ENCODE measurements around the gene PEX5L.
"Not testable (repeated sequence)": the region's sequence is repeated elsewhere in the genome, so short reads cannot be mapped to it uniquely, and the experiment has no call there.

Gene PEX5L

DNA sequence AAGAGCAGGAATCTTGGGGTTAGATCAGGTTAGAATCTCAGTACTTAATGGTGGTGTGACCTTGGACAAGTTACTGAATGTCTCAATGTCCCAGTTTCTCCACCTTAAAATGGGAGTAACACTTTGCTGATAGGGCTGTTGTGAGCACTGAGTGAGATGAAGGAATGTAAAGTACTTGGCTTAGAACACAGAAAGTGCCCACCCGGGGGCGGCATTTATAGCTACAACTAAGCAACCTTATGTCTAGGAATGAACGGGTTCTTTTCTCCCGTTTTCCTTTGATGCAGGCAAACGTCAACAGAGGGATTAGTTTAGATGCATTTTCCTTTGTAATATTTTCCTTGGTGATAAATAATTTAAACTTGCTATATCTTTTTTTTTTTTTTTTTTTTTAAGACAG lies 207.3 kb downstream of the PEX5L start:
- DNase-seq = no peak

DNA sequence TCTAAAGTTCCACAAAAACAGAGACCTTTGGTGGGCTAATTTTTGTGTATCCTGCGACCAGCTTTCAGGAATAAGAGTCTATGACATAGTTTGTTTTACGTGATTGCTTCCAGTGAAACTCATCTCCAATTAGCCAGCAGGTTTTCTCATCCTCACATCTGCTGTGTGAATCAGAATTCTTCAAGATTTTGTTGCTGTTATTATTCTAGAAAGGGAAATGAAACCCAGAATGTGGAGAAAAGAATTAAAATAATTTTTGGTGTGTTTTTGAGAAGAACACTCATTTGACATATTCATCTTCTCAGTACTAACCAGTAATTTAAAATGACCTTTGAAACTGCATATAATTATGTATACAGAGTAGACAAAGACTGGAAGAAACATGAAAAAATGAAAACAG lies 208.0 kb downstream of the PEX5L start:
- DNase-seq = no peak

DNA sequence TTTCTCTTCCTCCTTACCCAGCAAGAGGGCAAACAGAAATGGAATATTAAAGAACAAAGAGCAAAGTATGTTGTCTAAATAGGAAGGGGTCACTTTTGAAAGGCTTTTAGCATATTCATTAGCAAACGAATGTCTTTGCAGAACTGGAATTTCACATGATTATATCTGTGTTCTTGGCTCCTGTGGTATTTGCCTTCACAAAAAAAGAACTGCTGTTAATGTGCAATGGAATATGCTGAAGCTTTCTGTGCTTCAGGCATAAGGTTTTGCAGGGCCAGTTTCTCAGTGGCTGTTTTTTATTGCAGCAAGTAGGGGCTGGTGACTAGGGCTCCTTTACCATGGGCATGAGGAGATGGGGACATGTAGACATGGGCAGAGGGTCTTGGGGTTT lies 210.5 kb downstream of the PEX5L start:
- DNase-seq = no peak

DNA sequence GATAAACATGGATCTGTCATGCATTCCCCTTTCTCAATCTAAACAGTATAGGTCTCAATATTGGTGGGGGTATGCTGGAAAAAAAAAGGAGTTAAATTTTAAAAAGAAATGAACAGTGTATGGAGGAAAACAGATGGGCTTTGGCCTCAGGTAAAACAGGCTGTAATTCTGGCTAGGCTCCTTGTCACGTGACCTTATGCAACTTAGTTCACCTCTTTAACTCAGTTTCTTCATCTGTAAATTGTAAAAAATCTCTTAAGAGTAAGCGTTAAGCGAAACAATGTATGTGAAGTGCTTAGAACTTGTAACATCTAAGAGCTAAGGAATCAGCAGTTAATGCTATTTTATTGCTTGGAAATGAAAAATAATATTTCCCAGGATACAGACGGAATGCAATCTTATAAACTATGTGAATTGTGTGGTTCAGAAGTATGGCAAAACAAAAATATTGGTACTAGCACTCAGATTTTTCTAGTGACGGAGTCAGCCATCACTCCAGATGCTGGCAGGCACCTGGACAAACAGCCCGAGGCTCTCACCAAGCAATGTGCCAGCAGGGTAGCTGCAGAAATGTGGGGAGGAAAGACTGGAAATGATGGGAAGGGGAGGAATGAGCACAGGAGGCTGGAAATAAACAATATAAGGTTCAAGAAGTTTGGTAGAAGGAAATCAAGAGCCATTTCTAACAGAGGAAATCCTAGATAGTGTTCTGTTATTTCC lies 211.1 kb downstream of the PEX5L start:
- no peak for DNase-seq

DNA sequence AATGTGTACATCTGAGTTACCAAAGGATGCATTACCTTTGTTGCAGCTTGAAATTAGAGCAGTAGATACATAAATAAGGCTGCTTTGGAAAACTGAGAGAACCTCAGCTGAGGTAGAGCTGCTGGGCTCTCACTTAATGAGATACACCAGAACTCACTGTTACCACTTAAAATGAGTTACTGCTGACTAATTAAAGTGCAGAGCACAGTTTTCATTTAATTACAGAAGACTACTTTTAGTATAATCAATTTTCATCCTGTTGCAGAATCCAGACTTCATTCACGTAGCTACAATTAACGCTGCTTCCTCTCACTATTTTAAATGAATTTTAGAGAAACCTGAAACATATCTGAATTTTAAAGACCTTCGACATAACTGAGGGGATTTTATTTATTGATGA lies 214.4 kb downstream of the PEX5L start:
- DNase-seq = no peak

DNA sequence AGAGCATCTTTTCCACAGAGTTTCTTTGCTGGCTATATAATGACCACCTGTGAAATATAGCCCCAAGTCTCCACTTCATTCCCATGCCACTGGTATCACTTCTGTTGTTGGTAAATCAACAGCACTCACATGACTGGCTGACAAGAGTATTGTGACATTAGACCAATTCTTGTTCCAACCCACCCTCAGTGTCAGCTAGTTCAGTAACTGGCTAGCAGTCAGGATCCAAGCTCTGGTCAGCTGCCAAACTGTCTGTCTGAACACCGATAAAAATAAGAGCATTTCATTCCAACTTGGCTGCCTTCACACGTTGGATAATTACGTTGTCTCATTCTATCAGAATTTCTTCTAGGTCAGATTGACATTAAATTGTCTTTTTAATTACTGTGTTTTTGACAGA lies 217.4 kb downstream of the PEX5L start:
- DNase-seq = no peak

DNA sequence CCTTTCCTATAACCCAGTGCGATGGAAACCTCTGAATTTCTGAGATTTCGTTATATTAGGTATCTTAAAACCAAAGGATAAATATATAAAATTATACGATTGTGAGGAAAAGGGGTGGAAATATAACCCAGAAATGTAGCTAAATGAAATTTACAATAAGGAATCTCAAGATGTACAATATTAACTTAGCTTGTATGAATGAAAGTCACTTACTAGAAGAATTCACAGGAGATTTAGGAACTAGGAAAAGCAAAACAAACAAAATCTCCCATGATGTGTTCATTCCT lies 224.7 kb downstream of the PEX5L start:
- DNase-seq = no peak

DNA sequence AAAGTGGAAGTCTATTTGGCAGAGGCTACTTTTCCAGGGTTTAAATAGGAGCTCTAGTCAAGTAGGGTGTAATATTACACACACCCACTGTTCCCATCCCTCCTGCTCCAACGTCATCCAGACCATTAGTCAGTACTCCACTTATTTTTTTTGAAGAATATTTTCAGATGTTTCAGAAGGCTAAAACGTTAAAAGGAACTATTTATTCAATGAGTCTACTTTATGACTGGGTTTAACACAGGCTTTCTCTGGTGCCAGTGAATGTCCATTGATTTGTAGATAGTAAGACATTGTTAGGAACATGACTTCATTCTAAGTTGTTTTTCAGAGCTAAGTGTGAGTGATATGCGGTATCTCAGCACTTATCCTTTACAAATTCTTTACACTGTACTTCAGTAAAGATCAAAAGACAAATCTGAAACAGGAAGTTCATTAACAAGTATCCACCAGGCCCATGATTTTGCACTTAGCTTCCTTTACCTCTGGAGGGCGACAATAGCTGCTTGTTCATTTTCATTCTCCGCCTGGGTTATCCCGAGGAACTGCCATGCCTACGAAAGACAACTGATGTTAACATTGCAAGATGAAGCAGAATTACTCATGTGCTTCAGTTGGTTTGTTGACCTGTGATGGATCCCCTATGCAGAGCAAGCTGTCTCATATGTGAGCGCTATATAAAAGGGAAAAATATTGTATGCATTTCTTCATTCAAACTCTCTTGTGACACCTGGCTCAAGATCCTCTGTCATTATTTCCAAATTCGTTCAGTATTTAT lies 225.2 kb downstream of the PEX5L start:
- peak; percentile 57 for DNase-seq

DNA sequence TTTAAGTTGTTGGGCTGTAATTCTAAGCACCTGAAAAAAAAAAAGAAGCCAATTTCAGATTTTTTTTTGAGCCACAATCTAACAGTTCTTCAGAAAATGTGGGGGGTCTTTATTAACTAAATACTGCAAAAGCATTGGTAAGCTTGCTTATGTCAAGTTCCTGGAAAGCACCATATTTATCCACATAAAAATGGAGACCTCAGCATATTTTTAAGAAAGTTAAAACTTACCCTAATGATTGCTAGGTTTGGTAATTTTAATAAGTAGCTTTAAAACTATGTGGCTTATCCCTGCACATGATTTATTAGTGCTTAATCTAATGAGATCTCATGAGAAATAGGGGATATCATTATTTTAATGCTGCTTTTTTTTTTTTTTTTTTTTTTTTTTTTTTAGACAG lies 227.1 kb downstream of the PEX5L start:
- no peak for DNase-seq

DNA sequence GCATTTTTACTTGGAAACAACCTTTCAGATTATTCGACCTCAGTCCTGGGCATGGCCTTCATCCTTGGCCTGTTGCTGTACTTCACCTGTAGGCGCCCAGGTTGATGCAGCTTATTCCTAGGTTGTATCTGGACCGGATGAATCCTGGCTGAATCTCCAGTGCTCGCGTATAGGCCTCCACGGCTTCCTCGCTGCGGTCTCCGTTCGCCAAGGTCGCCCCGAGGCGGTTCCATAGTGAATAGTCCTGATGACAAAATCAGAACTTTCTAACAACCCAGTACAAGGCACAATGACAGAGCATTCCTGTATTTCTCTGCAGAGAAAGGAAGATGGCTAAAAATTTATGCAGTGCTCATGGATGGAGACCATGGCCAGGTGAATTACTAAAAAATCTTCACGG lies 229.1 kb downstream of the PEX5L start:
- DNase-seq = no peak

DNA sequence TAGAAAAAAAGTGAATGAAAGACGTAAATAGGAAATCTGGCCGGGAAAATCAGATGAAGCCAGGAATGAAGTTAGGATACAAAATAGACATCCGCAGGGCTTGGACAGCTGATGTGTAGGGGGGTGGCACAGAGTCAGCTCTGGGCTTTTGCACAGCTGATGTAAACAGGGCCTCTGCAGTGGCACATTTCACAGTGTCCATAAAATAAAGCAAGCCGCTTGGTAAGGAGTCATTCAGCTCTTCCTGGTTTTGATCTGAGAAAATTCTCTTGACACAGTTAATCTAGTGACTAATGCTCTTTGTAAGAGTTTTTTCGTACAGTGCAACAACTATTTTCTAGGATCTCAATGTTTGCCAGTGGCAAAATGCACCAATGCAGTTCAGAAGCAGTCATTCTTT lies 230.6 kb downstream of the PEX5L start:
- no peak for DNase-seq

DNA sequence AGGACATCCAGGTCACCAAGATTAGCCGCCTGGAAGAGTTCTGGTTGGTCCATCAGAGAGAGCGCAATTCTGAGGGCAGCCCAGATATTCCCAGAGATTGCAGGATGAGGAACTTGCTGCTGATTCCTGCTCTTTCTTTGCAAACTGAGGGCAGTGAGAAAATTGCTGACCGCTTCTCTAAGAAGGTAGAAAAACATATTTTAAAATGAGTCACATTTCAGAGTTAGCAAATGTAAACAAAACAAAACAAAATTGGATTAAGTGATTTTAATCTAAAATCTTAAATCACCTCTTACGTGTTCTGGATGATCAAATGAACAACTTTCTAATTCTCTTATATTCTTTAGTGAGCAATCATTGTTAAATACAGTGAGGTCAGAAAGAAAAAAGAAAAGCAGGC lies 234.9 kb downstream of the PEX5L start:
- no peak for DNase-seq

DNA sequence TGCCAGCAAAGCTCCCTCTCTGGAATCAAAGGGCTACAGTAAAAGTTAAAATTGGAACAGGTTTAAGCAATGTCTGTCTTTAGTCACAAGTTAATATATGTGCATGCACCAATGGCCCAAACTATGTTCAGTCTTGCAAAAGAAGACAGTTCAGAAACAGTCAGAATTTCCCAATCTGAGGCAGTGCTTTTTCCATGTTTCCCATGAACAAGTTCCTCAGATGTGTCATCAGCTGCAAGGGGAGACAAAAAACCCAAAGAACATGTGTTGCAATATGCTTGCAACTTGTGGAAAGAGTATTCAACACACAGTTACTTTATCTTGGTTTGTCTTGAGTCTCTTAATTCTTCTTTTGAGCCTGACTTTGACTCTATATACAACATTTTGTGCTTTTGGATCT lies 235.5 kb downstream of the PEX5L start:
- no peak for DNase-seq

DNA sequence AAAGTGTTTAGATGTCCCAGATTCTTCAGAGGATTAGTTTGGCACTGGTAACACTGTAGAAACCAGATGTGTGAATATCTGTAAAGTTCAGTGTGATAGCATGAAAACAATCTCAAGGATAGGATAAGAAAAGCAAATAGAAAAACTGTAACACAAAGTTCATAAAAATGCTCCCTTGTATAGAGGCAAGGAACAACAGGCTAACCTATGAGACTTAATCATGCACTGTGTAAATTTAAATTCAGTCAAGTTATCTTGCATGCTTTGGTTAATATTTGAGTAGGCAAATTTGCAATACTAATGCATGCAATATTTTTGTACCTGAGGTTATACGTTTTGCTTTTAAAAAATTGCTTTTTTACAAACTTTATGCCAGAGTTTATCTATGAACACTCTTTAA lies 239.5 kb downstream of the PEX5L start:
- no peak for DNase-seq

DNA sequence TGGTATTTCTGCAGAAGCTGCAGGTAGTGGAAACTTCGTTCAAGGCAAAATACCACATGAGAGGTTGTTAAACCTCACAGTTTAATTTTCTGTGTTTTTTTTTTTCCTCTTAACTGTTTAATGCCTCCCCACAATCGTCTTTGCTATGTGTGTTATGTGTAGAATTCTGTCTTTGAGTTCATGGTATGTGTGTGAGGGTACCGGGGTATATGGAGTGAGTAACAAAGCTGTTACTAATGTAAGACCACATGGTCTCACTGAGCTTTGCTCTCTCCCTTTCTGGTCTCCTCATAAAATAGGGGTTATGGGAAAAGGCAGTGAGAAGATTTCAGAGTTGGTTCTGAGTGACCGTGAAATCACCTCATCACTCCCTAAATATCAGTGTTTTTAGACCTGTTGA lies 240.3 kb downstream of the PEX5L start:
- no peak for DNase-seq

DNA sequence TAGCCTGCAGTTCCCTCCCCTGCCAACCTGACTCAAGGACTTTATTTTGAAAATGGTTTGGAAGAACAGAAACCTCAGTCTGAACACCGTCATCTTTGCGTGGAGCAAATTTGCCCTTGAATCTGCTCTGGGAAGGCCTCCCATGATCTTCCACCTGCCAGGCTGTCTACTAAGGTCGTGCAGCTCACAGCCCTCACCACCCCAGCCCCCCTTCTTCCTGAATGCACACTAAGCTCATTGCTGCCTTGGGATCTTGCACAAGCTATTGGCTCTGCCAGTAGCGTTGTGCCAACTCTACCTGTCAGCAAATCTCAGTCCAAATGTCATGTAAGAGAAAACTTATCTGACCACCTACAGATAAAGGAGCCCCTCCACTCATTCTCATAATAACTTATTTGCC lies 242.4 kb downstream of the PEX5L start:
- DNase-seq = no peak

DNA sequence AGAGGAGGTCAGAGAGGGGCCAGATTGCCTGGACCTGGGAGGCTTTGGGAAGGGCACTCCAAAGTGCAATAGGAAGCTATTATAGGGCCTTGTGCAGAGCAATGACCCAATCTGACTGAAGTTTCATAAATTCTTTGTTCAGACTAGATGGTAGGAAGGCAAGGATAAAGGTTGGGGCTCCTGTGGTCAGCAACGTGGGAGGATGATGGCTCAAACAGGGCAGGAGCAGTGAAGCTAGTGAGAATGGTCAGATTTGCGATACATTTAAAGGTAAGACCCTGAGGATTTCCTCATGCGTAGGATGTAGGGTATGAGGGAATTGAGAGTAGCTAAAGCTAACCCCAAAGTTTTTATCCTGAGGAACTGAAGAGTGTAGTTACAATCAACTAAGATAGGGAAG lies 244.9 kb downstream of the PEX5L start:
- no peak for DNase-seq

DNA sequence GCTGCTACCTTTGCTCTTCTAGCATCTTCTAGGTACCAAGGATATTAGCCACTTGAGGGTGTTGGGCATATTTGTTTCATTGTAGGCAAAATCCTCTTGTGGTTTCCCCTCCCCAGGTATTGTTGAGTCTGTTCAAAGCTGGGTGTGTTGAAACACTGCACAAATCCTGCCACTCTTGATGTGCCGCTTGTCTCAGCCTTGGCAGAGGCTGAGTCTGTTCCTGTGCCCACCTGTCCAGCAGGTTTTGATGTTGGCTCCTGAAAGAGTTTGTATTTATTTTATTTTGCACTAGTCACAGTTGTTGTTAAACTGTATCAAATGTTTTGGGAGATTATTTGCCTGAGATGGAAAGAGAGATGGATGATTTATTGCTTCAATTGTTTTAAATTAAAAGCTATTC lies 247.7 kb downstream of the PEX5L start:
- DNase-seq = no peak

DNA sequence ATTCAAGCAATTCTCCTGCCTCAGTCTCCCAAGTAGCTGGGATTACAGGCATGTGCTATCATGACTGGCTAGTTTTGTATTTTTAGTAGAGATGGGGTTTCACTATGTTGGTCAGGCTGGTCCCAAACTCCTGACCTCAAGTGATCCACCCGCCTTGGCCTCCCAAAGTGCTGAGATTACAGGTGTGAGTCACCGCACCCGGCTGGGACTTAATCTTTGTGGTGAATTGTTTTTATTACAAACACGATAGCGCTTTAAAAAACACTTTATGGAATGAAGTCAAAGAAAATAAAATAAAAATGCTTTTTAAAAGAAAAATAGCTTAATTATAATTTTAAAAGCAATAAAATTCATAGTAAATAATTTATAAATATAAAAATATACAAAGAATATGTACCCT lies 253.9 kb downstream of the PEX5L start:
- DNase-seq = not testable (repeated sequence)

DNA sequence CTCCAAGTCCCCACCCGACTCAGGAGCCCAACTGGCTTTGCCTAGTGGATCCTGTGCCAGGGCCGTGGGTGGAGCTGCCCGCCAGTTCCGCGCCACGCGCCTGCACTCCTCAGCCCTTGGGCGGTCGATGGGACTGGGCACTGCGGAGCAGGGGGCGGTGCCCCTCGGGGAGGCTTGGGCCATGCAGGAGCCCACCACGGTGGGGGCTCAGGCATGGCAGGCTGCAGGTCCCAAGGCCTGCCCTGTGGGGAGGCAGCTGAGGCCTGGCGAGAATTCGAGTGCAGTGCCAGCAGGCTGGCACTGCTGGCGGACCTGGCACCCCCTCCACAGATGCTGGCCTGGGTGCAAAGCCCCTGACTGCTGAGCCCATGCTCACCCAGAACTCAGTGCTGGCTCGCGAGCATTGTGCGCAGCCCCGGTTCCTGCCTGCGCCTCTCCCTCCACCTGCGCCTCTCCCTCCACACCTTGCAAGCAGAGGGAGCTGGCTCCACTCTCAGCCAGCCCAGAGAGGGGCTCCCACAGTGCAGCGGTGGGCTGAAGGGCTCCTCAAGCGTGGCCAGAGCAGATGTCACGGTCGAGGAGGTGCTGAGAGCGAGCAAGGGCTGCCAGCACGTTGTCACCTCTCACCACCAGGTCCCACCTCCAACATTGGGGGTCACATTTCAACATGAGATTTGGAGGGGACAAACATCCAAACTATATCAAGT lies 261.2 kb downstream of the PEX5L start:
- DNase-seq = no peak

DNA sequence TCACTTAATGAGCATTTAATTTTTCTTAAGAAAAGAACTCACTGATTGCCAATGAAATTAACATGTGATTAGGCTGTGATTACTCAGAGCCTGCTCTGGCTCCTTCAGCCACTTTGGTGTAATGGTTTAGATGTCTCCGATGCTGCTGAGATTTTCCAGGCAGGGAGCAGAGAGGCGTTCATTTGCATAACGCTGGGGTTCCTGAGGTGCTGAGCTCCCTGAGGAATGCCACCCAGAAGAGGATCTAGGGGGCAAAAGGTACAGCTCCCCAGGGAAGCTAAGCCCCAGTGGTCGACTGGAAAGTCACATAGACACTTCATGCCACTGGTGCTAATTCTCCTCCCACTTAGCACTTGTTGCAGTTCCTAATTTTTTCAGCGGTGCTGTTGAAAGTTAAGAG lies 264.4 kb downstream of the PEX5L start:
- DNase-seq = no peak

DNA sequence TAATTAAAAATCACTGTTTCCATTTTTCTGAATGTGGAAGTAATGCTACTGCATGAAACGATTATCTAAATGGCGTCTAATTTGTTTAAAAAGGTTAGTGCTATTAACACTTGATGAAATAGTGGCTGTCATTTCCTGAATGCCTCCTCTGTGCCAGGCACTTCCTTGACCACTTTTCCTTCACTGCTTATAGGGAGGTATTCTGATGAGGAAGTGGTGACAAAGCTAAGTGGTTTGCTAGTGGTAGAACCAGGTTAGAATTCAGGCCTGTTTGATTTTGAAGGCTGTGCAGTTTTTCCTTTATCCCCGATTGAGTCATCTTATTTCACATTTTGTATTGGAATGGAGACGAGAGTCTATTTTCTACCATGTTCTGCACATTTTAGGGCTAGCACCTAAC lies 264.9 kb downstream of the PEX5L start:
- no peak for DNase-seq

DNA sequence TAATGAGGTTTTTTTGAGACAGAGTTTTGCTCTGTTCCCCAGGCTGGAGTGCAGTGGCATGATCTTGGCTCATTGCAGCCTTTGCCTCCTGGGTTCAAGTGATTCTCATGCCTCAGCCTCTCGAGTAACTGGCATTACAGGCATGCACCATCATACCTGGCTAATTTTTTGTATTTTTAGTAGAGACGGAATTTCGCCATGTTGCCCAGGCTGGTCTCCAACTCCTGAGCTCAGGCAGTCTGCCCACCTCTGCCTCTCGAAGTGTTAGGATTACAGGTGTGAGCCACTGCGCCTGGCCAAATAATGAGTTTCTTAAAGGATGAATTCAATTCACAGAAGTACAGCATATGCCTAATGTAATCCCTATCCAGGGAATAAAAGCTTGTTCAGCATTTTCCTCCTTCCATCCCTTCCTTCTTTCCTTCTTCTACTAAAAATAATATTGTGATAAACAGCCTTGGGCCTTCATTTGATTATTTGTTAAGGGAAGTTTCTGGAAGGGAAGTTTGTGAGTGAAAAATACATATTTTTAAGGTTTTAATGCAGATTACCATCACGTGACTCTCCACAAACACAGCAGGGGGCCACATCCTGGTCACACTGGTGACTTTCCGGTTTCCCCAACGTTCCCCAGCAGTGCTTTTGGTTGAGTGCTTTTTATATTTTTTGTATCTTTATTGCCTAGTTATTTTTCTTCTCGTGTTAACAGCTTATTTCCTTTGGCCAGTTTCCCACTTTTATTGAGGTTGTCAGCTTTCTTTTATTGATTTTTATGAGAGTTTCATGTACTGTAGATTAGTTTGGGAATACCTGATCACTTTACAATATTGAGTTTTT lies 267.1 kb downstream of the PEX5L start:
- DNase-seq = no peak

DNA sequence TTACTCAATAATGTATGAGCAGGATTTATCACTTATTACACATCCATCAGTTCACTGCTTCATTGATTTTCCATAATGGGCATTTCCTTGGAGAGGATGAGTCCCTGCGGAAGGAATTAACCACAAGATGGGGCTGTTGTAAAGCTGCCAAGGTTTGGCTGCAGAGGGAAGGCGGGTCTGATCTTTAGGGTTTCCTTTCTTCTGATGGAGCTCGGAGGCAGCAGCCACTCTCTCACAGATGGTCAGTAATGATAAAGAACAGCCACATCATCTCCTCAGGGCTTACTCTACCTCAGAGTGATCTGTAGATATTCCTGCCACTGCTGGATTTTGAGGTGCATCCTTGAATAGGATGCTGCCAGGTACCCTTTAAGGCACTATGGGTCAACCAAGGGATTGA lies 268.7 kb downstream of the PEX5L start:
- peak; percentile 66 for DNase-seq
